GM12878 (cell line): Measurements from ENCODE around the gene ABHD6. TPM values are rescaled to one million over a fixed set of nuclear protein-coding genes. Genes with fewer than 3 reads are reported as not detected.
"Not testable (repeated sequence)": the region's sequence is repeated elsewhere in the genome, so short reads cannot be mapped to it uniquely, and the experiment has no call there.

Experiments
- ATAC-seq: fragments of 200-7000 bp; cut with Tn5 transposase; 3 replicates; pipeline ENCODE4 v1.9.1; 2020; ENCODE audit warnings: mild to moderate bottlenecking, moderate library complexity
- BruUV-seq: library from RNA; stranded (reverse); fragments of 400-500 nt; replicated peaks from 2 replicates; lab custom pipeline; 2021; lab: Mats Ljungman, UMichigan
- CTCF ChIA-PET: fragments of 300-600 bp; sonication (Branson Sonifier 250); formaldehyde crosslinking; extraction: SDS; loops from one replicate; lab custom pipeline; 2021; ENCODE audit warnings: inconsistent platforms; lab: Yijun Ruan, JAX
- POLR2A ChIA-PET: fragments of 350-600 bp; formaldehyde crosslinking; extraction: SDS; loops from one replicate; lab custom pipeline; 2021; ENCODE audit warnings: inconsistent platforms; lab: Charles Lee
- RAD21 ChIA-PET: fragments of 300-600 bp; sonication (Branson Sonifier 250); formaldehyde crosslinking; loops from one replicate; lab custom pipeline; 2023; ENCODE audit warnings: antibody characterized with exemption; ENCODE audit not compliant: unreplicated experiment; lab: Charles Lee
- SMC1A ChIA-PET: fragments of 300-600 bp; sonication (Branson Sonifier 250); formaldehyde crosslinking; loops from one replicate; lab custom pipeline; 2023; ENCODE audit not compliant: unreplicated experiment, uncharacterized antibody; lab: Charles Lee
- DNase-seq: peaks from one replicate; pipeline ENCODE4 v3.0.0-alpha.2; 2011; ENCODE audit warnings: low read depth, low spot score
- FAIRE-seq: peaks from 3 replicates; lab custom pipeline; 2011; peaks lifted over from hg19 to GRCh38; lab: Jason Lieb, UNC
- H2AFZ ChIP-seq: 2 replicates; pipeline ENCODE4 v1.6.0; 2011; ENCODE audit warnings: low read depth, low read length, control low read depth; ENCODE audit not compliant: control insufficient read depth
- H3K27ac ChIP-seq: 2 replicates; pipeline ENCODE4 v1.5.1; 2011; ENCODE audit warnings: control low read depth; ENCODE audit not compliant: control insufficient read depth, insufficient read depth
- H3K27me3 ChIP-seq, 2 experiments: replicated peaks in 1 of 2; 2 replicates each; pipeline versions ENCODE4 v1.6.0 to v1.6.1; 2011; ENCODE audit warnings: low read length in 1 of 2; ENCODE audit not compliant: control insufficient read depth in 2 of 2, insufficient read depth in 2 of 2
- H3K36me3 ChIP-seq, 2 experiments: 2 replicates each; pipeline ENCODE4 v1.5.1; 2011; ENCODE audit warnings: low read length in 1 of 2; ENCODE audit not compliant: control insufficient read depth in 2 of 2, insufficient read depth in 2 of 2
- H3K4me1 ChIP-seq: 2 replicates; pipeline ENCODE4 v1.6.1; 2011; ENCODE audit warnings: mild to moderate bottlenecking, low read length, moderate library complexity, mixed read lengths; ENCODE audit not compliant: control insufficient read depth, insufficient read depth
- H3K4me2 ChIP-seq: 2 replicates; pipeline ENCODE4 v1.6.0; 2011; ENCODE audit warnings: control low read depth; ENCODE audit not compliant: control insufficient read depth, insufficient read depth
- H3K4me3 ChIP-seq: fragments of 200-600 bp; sonication (generic); 2 replicates; pipeline ENCODE4 v1.5.1; 2016
- H3K79me2 ChIP-seq: 2 replicates; pipeline ENCODE4 v1.6.0; 2011; ENCODE audit warnings: low read length; ENCODE audit not compliant: control insufficient read depth, insufficient read depth
- H3K9ac ChIP-seq: 2 replicates; pipeline ENCODE4 v1.8.0; 2011; ENCODE audit warnings: low read length, control low read depth, mixed read lengths; ENCODE audit not compliant: control insufficient read depth, insufficient read depth
- H3K9me3 ChIP-seq: replicated peaks from 3 replicates; pipeline ENCODE4 v1.5.1; 2011; ENCODE audit warnings: mild to moderate bottlenecking, low read length; ENCODE audit not compliant: control insufficient read depth, insufficient read depth
- H4K20me1 ChIP-seq: 2 replicates; pipeline ENCODE4 v1.6.0; 2011; ENCODE audit not compliant: control insufficient read depth, insufficient read depth
- ATF7 ChIP-seq: fragments of 450-650 bp; IDR thresholded peaks from 2 replicates; pipeline ENCODE4 v1.6.1; 2016; ENCODE audit warnings: low read depth, mild to moderate bottlenecking
- FOXK2 ChIP-seq: fragments of 450-650 bp; IDR thresholded peaks from 2 replicates; pipeline ENCODE4 v1.6.1; 2017; ENCODE audit warnings: mild to moderate bottlenecking, moderate library complexity
- KLF5 ChIP-seq: fragments of 450-650 bp; IDR thresholded peaks from 2 replicates; pipeline ENCODE4 v1.6.1; 2014; ENCODE audit warnings: mild to moderate bottlenecking; ENCODE audit not compliant: partially characterized antibody
- NRF1 ChIP-seq: conservative IDR thresholded peaks from 2 replicates; pipeline ENCODE4 v1.6.1; 2011; ENCODE audit warnings: mild to moderate bottlenecking, low read depth, low read length, improper control_type of control experiment
- RELA ChIP-seq: fragments of 450-650 bp; IDR thresholded peaks from 2 replicates; pipeline ENCODE4 v1.8.0; 2014; ENCODE audit warnings: borderline replicate concordance; ENCODE audit not compliant: partially characterized antibody
- YBX1 ChIP-seq: fragments of 450-650 bp; IDR thresholded peaks from 2 replicates; pipeline ENCODE4 v1.6.1; 2016; ENCODE audit warnings: antibody characterized with exemption
- ZBTB4 ChIP-seq: fragments of 450-650 bp; formaldehyde crosslinking; IDR thresholded peaks from 2 replicates; pipeline ENCODE4 v1.4.0; 2022; ENCODE audit warnings: mild to moderate bottlenecking, moderate library complexity
- ZNF207 ChIP-seq: fragments of 450-650 bp; IDR thresholded peaks from 2 replicates; pipeline ENCODE4 v1.6.1; 2014; ENCODE audit warnings: antibody characterized with exemption, mild to moderate bottlenecking, borderline replicate concordance
- WGBS: methylation state at CpG from one replicate; pipeline ENCODE4 v1.1.6; 2016; ENCODE audit warnings: low lambda C conversion rate; ENCODE audit not compliant: insufficient replicate concordance, insufficient coverage; ENCODE audit errors: missing lambda C conversion rate; 5-methylcytosine and 5-hydroxymethylcytosine counted together
- in situ Hi-C: fragments of 300-500 bp; cut with MboI; formaldehyde crosslinking; loops from 9 replicates; pipeline ENCODE4 v1.14.3; 2018; ENCODE audit warnings: mixed read lengths
- intact Hi-C: fragments of 100-400 bp; cut with micrococcal nuclease; formaldehyde crosslinking; loops from one replicate; pipeline ENCODE4 v1.14.2; 2022; ENCODE audit not compliant: unreplicated experiment
- polyA plus RNA-seq, 11 experiments: library from polyadenylated mRNA; depleted of rRNA in 4 of 11; unstranded in 6 of 11; stranded (reverse) in 5 of 11; fragments of >200 nt; fragmentation: Nextera tagmentation in 4 of 11; fragmentation: Illumina TruSeq in 1 of 11; extraction: Ambion mirVana in 4 of 11; extraction: Trizol in 1 of 11; gene quantifications; 1 replicate in 1 of 11; 2 replicates in 10 of 11; pipeline versions ENCODE4 v1.2.1 to v1.2.3, GENCODE V29; 2011 to 2016; ENCODE audit warnings: inconsistent platforms in 2 of 11, missing spikeins in 2 of 11, low read depth in 1 of 11
- total RNA-seq, 4 experiments: library from RNA; depleted of rRNA in 3 of 4; stranded (reverse); fragments of >200 nt in 3 of 4; fragmentation: Illumina TruSeq in 1 of 4; extraction: Trizol in 1 of 4; gene quantifications; 2 replicates each; pipeline versions ENCODE4 v1.2.1 to v1.2.3, GENCODE V29; 2013 to 2021

ABHD6 gene
- total and polyA plus RNA-seq, 10 of the 15 experiments (the other 5 are each of a cell fraction or from before 2014, with no cell fraction given), result 1.4 to 33.2 (median 3.2) TPM

GRCh38 chr3:58272891-58273290, 35.3 kb downstream of the ABHD6 start:
- Histone ChIP-seq H3K9me3 (no peaks in the 10 kb centered on the region), H3K27me3 (no peaks in the 10 kb centered on the region), H4K20me1 (no peaks in the 10 kb centered on the region), H3K4me1 (no peaks in the 10 kb centered on the region), H3K4me3 (no peak overlapping the region), H3K27ac (no peak overlapping the region), H3K36me3 (peaks cover 0 to 6% of the 10 kb centered on the region in 2 experiments; a peak in 3 of 4 replicates), H3K79me2 (no peaks in the 10 kb centered on the region), H3K9ac (no peak overlapping the region), H3K4me2 (no peak overlapping the region), H2AFZ (no peak overlapping the region)
- no TSS peak for BruUV-seq
- ChIA-PET SMC1A (interaction anchor here (1.0 to 3.7 kb wide), 2 partner anchors 27 to 84 kb away, joined by 3 to 14 read pairs; no protein-coding TSS in a partner anchor), POLR2A (interaction anchor here (1.3 kb wide), 1 partner anchor 34 kb away, joined by 3 read pairs; the partner anchor contains the start of gene HTD2), RAD21 (interaction anchor here (1.2 kb wide), 1 partner anchor 27 kb away, joined by 4 read pairs; no protein-coding TSS in a partner anchor), CTCF (interaction anchor here (1.0 to 1.2 kb wide), 3 partner anchors 18 to 96 kb away, joined by 3 to 5 read pairs (median 3); partner anchors contain the start of genes HTD2 and RPP14)
- in situ Hi-C loops, result no loop called here
- intact Hi-C loops, result no loop called here
- FAIRE-seq (no peak), DNase-seq (no peak), ATAC-seq (no peak)
- TF ChIP-seq RELA (no peak), KLF5 (no peak), FOXK2 (no peak), ZNF207 (no peak), NRF1 (no peak), YBX1 (no peak), ATF7 (no peak), ZBTB4 (no peak)
- 67% methylated on average over 3 of the region's 3 CpGs for WGBS

GRCh38 chr3:58273362-58273761, 35.8 kb downstream of the ABHD6 start:
- H3K9me3 ChIP-seq, in situ Hi-C loops, H3K36me3 ChIP-seq, BruUV-seq, FAIRE-seq, H3K4me2 ChIP-seq, H3K27me3 ChIP-seq, DNase-seq, ATAC-seq, H3K9ac ChIP-seq, H4K20me1 ChIP-seq, H3K27ac ChIP-seq, H2AFZ ChIP-seq, H3K4me1 ChIP-seq, H3K4me3 ChIP-seq, intact Hi-C loops, H3K79me2 ChIP-seq: not testable (repeated sequence)
- RAD21 ChIA-PET, result interaction anchor here (1.2 kb wide), 1 partner anchor 27 kb away, joined by 4 read pairs; no protein-coding TSS in a partner anchor
- SMC1A ChIA-PET, result interaction anchor here (1.0 to 3.7 kb wide), 2 partner anchors 26 to 85 kb away, joined by 3 to 14 read pairs; no protein-coding TSS in a partner anchor
- CTCF ChIA-PET, result interaction anchor here (1.0 to 1.2 kb wide), 3 partner anchors 18 to 96 kb away, joined by 3 to 5 read pairs (median 3); partner anchors contain the start of genes HTD2 and RPP14
- WGBS, result 68% methylated on average over 3 of the region's 3 CpGs
- POLR2A ChIA-PET, result interaction anchor here (1.3 kb wide), 1 partner anchor 33 kb away, joined by 3 read pairs; the partner anchor contains the start of gene HTD2
